HG03521 (cell line): ENCODE data around the gene PTK7.

Experiments
- ATAC-seq: cut with Tn5 transposase; IDR thresholded peaks from one replicate; pipeline ENCODE4 v1.9.1; 2021; ENCODE audit warnings: mild to moderate bottlenecking, moderate library complexity; ENCODE audit not compliant: unreplicated experiment

The PTK7 gene

DNA sequence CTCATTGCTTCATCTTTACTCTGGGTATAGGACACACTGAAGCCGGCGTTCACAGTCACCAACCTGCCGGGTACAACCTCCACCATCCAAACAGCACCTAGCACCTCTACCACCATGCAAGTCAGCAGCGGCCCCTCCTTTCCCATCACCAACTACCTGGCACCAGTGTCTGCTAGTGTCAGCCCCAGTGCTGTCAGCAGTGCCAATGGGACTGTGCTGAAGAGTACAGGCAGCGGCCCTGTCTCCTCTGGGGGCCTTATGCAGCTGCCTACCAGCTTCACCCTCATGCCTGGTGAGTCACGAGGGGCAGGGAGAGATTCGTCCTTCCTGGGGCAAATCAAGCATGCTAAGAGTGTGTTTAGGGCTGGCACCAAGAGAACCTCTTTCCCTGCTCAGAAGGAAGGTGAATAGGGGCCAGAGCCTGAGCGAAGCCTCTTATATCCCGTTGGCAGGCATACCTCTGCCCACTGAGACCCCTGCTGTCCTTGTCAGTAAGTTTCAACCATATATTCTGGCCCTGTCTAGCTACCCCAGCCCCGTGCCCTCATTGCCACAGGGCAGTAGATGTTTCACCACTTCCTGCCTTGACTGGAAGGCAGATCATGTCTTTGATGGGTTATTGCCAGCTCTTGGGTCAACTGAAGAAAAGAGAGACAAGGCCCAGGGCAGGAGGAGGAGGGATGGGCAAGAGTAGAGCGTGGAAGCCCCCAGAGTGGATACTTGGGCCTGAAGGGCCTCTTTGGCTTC, 99.7 kb downstream of the PTK7 start:
- no peak for ATAC-seq

DNA sequence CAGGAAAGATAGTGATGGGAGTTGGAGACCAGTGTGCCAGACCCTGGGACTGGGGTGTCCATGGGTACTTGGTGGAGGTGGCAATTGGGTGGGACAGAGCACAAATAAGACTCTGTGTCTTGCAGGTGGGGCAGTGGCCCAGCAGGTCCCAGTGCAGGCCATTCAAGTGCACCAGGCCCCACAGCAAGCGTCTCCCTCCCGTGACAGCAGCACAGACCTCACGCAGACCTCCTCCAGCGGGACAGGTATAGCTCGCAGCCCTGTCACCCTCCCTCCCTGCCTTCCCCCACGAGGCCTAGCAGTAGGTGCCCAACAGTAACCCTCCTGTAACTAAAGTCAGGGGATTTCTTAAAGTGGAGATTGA, 100.3 kb downstream of the PTK7 start:
- ATAC-seq: no peak

DNA sequence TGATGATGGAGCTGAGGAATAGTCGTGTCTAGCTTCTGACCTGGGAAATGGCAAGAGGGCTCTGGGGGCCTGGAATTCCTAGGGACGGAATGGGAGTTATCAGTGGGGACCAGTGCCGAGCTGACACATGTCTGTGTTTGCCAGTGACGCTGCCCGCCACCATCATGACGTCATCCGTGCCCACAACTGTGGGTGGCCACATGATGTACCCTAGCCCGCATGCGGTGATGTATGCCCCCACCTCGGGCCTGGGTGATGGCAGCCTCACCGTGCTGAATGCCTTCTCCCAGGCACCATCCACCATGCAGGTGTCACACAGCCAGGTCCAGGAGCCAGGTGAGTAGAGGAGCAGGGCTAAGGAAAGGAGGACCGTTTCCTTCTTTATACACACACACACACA, 102.0 kb downstream of the PTK7 start:
- no peak for ATAC-seq

DNA sequence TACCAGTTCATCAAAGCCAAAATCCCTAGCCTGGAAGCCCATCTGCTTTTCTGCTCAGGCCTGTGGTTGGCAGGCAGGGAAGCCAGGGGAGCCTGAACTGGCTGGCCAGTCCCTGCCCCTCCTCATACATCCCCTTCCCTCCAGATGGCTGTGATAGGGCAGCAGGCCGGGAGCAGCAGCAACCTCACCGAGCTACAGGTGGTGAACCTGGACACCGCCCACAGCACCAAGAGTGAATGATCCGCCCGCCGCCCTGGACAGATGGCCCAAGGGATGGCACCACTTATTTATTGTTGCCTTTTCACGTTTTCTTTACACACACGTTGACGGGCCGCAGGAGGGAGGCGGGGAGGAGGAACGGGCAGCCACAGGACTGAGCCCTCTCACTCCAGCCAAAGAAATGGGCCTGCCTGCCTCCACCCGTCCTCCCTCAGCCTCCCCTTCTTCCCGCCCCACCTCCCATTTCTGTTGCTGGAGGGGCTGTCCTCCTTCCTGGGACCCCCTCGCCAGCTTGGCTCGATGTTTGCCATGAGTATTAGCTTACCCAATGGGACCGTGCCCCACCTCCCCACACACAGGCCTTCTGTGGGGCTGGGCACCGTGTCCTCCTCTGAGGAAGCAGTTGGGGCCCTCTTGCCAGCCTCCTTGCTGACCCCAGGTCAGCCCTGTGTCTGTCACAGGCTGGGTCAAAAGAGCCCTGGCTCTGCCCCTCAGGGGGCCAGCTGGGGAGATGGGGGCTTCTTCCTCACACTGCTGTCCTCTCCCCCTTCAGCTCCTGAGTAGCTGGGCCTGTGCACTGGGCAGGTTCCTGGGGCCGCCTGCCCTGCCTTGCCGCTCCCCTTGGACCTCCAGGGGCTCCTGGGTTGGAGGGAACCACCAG, 103.1 kb downstream of the PTK7 start:
- ATAC-seq: no peak

DNA sequence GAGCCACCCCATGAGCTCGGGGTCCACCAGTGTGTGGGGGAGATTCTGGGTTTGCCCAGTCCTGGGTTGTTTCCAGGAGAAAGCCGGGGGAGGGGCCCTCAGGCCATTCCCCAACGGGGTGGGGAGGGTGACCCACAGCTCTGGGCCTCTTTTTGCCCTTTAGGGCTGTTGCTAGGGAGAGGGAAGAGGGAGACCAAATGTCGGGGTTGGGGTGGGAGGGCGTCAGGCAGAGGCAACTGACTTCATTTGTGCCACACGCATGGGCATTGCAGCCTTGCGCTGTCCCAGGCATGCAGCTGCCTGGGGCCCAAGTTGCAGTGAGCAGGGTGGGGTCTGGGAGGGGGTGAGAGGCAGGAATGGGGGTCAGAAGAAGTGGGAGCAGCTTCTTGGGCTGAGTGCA, 103.9 kb downstream of the PTK7 start:
- ATAC-seq: no peak

DNA sequence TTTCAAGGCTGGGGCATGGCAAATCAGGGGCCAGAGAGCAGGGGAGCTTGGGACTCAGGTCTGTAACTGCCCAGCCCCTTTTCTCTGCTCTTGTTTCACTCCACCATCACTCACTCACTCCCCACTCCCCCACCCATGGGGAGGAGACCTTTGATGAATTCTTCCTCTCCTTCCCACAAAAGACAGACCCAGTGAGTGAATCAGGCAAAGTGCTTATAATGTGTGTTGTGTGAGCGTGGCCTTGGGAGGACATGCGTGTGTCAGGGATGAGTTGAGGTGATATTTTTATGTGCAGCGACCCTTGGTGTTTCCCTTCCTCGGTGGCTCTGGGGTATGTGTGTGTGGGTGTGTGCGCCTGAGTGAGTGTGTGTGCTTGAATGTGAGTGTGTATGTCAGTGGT, 104.9 kb downstream of the PTK7 start:
- ATAC-seq: no peak

DNA sequence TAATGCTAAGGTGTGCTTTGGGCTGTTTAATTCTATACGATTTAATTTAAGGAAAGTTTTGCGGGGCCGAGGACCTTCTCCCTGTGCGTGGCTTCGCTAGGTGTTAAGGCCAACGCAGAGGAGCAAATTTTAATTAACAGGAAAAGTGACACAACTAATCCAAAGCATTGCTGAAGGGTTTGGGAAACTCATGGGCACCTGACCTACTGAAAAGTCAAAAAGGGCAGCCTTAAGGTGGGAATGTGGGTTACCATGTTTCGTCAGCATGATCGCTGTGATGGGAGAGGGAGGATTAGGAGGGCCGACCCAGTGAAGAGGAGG, 105.5 kb downstream of the PTK7 start:
- ATAC-seq: no peak

DNA sequence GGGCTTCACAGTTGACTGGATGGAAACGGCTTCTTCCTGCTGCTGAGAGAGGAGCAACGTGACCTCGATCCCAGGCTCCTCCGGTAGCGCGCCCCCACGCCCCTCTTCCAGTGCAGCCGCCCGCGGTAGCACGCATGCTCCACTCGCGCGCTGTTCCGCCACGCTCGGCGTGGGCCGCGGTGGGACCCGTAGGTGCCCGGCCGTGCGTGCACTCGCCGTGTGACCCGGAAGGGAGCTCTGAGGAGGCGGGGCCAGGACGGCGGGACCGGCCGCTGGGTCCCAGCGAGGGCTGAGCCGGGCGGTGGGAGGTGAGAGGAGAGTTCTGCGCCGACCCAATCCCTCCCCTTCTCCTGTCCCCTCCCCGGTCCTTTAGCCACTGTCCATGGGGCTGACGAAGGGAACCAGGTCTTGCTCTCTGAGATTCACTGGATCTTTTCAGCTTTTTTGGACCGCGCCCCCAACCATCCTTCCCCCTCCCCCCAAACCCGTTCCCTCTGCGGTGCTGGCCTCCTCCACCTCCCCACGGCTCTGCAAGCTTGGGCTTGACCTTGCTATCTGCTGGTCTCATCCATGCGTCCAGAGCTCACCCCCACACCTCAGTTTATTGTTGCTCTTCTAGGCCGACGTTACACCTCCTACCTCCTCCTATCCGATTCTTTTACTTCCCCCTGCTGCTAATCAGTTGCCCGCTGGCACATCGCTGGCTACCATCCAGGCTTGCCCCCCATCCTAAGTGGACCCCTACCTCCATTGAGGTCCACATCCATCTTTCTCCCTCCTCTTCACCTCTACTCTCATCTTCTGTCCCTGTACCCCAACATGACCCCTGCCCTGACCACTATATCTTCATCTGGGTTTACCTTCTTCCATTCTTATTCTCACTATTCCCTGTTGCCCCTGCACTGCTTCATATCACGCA, 106.1 kb downstream of the PTK7 start, which contains the start of gene CUL9:
Gene CUL9 (plus strand): TSS at position 255 of the 919 bp plus-strand sequence. CDS start 2,115 bp downstream, outside the sequence.
- ATAC-seq: peak; percentile 94

DNA sequence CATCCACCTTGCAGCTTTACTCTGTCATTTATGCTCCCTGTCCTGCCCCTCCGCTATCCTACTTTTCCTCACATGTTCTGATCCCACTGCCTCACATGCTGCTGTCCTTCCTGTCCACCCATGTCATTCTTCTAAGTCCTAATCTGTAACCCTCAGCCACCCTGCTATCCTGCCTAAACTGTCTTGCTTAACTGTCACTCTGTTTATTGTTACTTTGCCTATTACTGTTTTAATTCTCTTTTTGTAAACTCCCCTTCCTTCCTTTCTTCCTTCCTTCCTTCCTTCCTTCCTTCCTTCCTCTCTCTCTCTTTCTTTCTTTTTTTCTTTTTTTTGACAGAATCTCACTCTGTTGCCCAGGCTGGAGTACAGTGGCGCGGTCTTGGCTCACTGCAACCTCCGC, 107.3 kb downstream of the PTK7 start:
- no peak for ATAC-seq

DNA sequence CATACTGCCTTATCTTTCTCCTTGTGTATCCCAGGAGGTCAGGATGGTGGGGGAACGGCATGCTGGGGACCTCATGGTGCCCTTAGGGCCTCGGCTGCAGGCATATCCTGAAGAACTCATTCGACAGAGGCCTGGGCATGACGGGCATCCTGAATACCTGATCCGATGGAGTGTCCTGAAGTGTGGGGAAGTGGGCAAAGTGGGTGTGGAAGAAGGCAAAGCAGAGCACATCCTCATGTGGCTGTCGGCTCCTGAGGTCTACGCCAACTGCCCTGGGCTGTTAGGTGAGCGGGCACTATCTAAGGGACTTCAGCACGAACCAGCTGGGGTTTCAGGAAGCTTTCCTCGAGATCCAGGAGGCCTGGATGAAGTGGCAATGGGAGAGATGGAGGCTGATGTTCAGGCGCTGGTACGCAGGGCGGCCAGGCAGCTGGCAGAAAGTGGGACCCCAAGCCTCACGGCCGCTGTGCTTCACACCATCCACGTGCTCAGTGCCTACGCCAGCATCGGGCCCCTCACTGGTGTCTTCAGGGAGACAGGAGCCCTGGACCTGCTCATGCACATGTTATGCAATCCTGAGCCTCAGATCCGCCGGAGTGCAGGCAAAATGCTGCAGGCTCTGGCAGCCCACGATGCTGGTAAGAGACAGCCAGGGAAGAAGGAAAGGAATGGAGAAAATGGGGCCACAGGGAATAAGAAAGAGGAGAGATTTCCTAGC, 108.3 kb downstream of the PTK7 start:
- ATAC-seq: no peak

DNA sequence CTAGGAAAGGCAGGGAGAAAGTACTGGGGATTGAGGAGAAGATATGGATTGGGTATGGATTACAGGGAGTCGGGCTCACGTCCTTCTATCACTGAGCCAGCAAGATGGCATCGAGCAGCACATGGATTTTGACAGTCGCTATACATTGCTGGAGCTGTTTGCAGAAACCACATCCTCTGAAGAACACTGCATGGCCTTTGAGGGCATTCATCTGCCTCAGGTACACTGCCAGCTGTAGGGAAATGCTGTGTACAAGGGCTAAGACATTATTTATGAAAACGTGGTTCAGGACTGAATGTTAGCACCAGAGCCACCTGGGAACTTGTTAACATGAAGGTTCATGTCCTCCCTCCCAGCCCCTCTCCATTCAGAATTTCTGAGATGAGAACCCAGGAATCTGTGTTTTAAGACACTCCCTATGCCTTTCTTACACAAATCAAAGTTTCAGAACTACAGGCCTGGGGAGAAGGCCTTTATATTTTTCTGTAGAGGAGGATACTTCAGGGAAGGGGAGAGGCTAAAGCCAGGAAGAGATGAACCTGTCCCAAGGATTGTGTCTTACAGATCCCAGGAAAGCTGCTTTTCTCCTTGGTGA, 109.4 kb downstream of the PTK7 start:
- ATAC-seq: no peak

DNA sequence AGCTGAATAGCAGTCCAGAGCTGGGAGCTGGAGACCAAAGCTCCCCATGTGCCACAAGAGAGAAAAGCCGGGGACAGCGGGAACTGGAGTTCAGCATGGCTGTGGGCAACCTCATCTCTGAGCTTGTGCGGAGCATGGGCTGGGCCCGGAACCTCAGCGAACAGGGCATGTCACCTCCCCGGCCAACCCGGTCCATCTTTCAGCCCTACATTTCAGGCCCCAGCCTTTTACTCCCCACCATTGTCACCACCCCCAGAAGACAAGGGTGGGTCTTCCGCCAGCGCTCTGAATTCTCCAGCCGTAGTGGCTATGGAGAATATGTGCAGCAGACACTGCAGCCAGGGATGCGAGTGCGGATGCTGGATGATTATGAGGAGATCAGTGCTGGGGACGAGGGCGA, 109.9 kb downstream of the PTK7 start:
- ATAC-seq: no peak

DNA sequence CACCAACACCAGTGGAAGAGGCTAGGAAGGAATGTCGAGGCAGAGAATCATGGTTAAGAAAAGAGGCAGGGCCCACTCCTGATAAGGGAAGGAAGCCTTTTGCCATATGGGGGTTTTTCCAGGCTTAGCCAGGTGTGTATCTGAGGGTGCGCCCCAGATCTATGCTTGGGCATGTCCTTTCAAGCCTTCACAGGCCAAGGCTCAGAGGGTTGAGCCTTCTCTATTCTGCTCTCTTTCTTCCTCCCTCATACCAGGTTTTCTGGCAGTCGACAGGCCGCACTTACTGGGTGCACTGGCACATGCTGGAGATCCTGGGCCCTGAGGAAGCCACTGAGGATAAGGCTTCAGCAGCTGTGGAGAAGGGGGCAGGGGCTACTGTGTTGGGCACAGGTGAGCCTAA, 110.6 kb downstream of the PTK7 start:
- ATAC-seq: no peak

DNA sequence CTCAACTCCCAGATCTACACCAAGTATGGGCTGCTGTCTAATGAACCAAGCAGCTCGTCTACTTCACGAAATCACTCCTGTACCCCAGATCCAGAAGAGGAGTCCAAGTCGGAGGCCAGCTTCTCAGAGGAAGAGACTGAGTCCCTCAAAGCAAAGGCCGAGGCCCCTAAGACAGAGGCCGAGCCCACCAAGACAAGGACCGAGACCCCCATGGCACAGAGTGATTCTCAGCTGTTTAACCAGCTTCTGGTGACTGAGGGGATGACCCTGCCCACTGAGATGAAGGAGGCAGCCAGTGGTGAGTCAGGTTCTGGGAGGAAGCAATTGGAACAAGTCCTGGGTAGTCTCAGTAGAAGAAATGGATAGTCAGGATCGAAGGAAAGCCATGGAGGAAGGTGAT, 111.7 kb downstream of the PTK7 start:
- ATAC-seq: no peak

DNA sequence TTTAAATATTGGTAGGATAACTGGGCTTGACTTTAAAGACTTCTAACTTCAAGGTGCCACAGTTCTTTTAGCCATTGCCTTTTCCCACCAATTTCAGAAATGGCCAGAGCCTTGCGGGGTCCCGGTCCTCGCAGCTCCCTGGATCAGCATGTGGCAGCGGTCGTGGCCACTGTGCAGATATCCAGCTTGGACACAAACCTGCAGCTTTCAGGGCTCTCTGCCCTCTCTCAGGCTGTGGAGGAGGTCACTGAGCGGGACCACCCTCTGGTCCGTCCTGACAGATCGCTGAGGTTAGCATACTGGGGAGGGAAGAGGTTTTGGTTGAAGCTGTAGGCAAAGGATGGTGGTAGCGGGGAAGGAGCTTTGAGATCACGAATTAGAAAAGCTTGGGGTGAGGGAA, 112.3 kb downstream of the PTK7 start:
- no peak for ATAC-seq

DNA sequence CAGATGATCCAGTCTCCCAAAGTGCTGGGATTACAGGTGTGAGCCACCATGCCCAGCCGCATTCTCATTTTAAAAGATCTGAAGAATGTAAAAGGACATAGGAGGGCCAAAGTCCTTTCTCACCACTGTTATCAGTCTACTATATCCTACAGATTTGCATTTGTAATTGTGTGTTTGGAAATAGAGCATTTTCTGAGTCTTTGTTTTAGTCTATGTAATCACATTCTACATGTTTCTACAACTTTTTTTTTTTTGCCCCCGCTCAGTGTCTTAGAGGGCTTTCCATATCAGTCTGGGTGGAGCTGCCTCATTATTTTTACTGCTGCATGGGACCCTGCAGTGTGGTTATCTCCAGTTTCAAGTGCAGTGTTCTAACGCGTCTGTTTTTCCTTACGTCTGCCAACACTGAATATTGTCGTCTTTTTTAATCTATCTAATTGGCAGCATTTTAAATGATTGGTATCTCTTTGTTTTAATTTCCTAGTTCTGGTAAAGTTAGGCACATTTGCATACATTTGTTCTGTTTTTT, 113.7 kb downstream of the PTK7 start:
- no peak for ATAC-seq

DNA sequence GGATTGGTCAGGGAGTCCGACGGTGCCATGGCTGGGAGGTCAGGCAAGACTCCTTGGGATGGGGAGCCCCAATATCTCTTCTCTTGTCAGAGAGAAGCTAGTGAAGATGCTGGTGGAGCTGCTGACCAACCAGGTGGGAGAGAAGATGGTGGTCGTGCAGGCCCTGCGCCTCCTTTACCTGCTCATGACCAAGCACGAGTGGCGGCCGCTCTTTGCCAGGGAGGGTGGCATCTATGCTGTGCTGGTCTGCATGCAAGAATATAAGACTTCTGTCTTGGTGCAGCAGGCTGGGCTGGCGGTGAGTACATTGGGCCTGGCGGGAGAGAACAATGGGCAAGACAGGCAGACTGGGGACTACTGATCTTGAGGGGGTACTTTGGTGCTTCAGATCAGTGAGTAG, 116.8 kb downstream of the PTK7 start:
- ATAC-seq: no peak

DNA sequence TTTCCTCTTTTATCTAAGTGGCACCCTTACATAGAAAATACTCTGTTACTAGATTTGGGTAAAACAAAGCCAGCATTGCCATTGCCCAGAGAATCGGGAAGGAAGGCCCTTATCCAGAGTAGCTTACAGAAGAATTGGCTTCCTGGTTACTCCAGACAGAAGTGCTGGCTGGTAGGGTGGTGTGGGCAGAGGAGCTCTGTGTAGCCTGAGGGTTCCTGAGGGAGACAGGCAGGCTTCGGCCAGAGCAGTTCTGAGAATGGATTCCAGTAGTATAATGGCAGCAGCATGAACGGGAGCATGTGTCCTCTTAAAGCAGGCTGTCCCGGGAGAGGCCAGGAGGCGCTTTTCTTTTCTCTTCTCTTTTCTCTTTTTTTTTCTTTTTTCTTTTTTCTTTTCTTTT, 117.8 kb downstream of the PTK7 start:
- ATAC-seq: no peak

DNA sequence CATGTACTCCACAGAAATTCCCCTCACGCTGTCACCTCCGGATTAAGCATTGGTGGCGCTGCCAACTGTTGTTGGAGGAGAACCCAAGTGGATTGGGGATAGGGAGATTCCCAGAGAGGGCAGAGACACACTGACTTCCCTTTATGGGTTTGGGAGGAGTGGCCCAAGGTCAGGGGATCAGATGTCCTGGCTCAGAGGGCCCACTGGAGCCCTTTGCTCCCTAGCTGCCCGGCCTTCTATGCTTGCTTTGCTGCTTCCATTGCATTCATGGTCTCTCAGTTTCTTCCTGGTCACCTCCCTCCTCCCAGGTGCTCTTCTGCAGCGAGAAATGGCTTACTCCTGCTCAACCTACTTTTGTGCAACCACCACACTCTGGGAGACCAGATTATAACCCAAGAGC, 120.2 kb downstream of the PTK7 start:
- no peak for ATAC-seq

DNA sequence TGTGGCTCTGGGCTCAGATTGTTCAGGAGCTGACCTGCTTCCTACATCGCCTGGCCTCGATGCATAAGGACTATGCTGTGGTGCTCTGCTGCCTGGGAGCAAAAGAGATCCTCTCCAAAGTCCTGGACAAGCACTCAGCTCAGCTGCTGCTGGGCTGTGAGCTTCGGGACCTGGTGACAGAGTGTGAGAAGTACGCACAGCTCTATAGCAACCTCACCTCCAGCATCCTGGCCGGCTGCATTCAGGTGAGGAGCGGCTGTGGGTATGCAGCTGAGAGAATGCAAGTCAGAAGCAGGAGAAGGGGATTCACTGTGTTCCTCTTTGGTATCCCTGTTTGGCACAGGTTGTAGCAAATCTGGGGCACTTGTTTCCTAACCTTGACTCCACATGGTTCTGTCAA, 123.8 kb downstream of the PTK7 start:
- no peak for ATAC-seq
